Measurements from ENCODE around the gene ENTPD3. TPM values are rescaled to one million over a fixed set of nuclear protein-coding genes. Genes with fewer than 3 reads are reported as not detected.

Gene ENTPD3
- total RNA-seq, 1 experiment from 2014 or later: 4.0 TPM

GRCh38 chr3:40366203-40367162, 20.5 kb upstream of the ENTPD3 start:
- no peak overlapping the region for H3K27ac Mint-ChIP-seq (ENCODE audit: unreplicated experiment)
- BruUV-seq (replicated peaks): no TSS peak
- CTCF ChIA-PET: no interaction called here
- TF ChIP-seq CTCF (IDR thresholded peaks at IDR 0.05; ENCODE audit: unreplicated experiment): no peak
- no peak overlapping the region for H3K4me3 Mint-ChIP-seq (ENCODE audit: low read depth, unreplicated experiment)
- DNase-seq: no peak
- no peaks in the 10 kb centered on the region for H3K4me1 Mint-ChIP-seq (ENCODE audit: low read depth, unreplicated experiment)
- no peaks in the 10 kb centered on the region for H3K27me3 Mint-ChIP-seq (ENCODE audit: unreplicated experiment)
- H3K36me3 Mint-ChIP-seq (ENCODE audit: insufficient read depth, unreplicated experiment): no peaks in the 10 kb centered on the region
- peaks cover under 1% of the 10 kb centered on the region for H3K9me3 Mint-ChIP-seq (ENCODE audit: low read depth, unreplicated experiment)
- intact Hi-C loops (cut with micrococcal nuclease; ENCODE audit: unreplicated experiment): no loop called here

GRCh38 chr3:40369716-40370115, 17.3 kb upstream of the ENTPD3 start:
- TF ChIP-seq CTCF (IDR thresholded peaks at IDR 0.05; ENCODE audit: unreplicated experiment): no peak
- no TSS peak for BruUV-seq (replicated peaks)
- Mint-ChIP-seq H3K36me3 (ENCODE audit: insufficient read depth, unreplicated experiment) (no peaks in the 10 kb centered on the region), H3K9me3 (ENCODE audit: low read depth, unreplicated experiment) (peaks cover 2% of the 10 kb centered on the region), H3K4me1 (ENCODE audit: low read depth, unreplicated experiment) (no peaks in the 10 kb centered on the region), H3K27me3 (ENCODE audit: unreplicated experiment) (no peaks in the 10 kb centered on the region), H3K4me3 (ENCODE audit: low read depth, unreplicated experiment) (no peak overlapping the region), H3K27ac (ENCODE audit: unreplicated experiment) (no peak overlapping the region)
- no peak for DNase-seq
- CTCF ChIA-PET: no interaction called here
- intact Hi-C loops (cut with micrococcal nuclease; ENCODE audit: unreplicated experiment): no loop called here

GRCh38 chr3:40377822-40378221, 9.2 kb upstream of the ENTPD3 start:
- Mint-ChIP-seq H3K9me3 (ENCODE audit: low read depth, unreplicated experiment) (peaks cover 5% of the 10 kb centered on the region), H3K36me3 (ENCODE audit: insufficient read depth, unreplicated experiment) (no peaks in the 10 kb centered on the region), H3K27me3 (ENCODE audit: unreplicated experiment) (no peaks in the 10 kb centered on the region), H3K4me3 (ENCODE audit: low read depth, unreplicated experiment) (no peak overlapping the region), H3K27ac (ENCODE audit: unreplicated experiment) (no peak overlapping the region), H3K4me1 (ENCODE audit: low read depth, unreplicated experiment) (no peaks in the 10 kb centered on the region)
- intact Hi-C loops (cut with micrococcal nuclease; ENCODE audit: unreplicated experiment): no loop called here
- no peak for DNase-seq
- CTCF ChIA-PET: no interaction called here
- no TSS peak for BruUV-seq (replicated peaks)
- TF ChIP-seq CTCF (IDR thresholded peaks at IDR 0.05; ENCODE audit: unreplicated experiment): no peak

- no peak for DNase-seq
- Mint-ChIP-seq H3K9me3 (ENCODE audit: low read depth, unreplicated experiment) (peaks cover 5% of the 10 kb centered on the region), H3K27ac (ENCODE audit: unreplicated experiment) (no peak overlapping the region), H3K27me3 (ENCODE audit: unreplicated experiment) (no peaks in the 10 kb centered on the region), H3K36me3 (ENCODE audit: insufficient read depth, unreplicated experiment) (no peaks in the 10 kb centered on the region), H3K4me1 (ENCODE audit: low read depth, unreplicated experiment) (no peaks in the 10 kb centered on the region), H3K4me3 (ENCODE audit: low read depth, unreplicated experiment) (no peak overlapping the region)
- no peak for TF ChIP-seq CTCF (IDR thresholded peaks at IDR 0.05; ENCODE audit: unreplicated experiment)
- intact Hi-C loops (cut with micrococcal nuclease; ENCODE audit: unreplicated experiment): no loop called here
- no TSS peak for BruUV-seq (replicated peaks)
- CTCF ChIA-PET: no interaction called here
Observed at GRCh38 chr3:40379674-40380306, 7.2 kb upstream of the ENTPD3 start.

All from Calu3 (cell line).